Stimulated activated CD4-positive, alpha-beta T cell treated with anti-CD3 and anti-CD28 coated beads, Interleukin-1b, Interleukin-23, amount 100 ng/mL, for 24 hours (primary cell): ENCODE results near the gene NFKBIE.

Source experiments
- DNase-seq, 4 experiments: peaks; one replicate each; pipeline ENCODE4 v3.0.0-alpha.2; 2020; ENCODE audit warnings: low read depth in 4 of 4, low spot score in 1 of 4

Gene NFKBIE

DNA sequence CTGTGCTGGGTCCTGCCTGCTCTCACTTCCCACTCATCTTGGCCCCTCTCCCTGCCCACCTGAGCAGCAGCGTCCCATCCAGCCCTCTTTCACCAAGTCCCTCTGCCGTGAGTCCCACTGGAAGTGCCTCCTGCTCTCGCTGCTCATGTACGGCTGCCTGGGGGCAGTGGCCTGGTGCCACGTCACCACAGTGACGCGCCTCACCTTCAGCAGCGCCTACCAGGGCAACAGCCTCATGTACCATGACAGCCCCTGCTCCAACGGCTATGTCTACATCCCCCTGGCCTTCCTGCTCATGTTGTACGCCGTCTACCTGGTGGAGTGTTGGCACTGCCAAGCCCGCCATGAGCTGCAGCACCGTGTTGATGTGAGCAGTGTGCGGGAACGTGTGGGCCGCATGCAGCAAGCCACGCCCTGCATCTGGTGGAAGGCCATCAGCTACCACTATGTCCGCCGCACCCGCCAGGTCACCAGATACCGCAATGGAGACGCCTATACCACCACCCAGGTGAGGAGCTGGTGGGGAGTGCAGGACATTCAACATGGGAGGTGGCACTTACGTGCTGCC is 7.7 kb upstream of the NFKBIE start:
- no peak for DNase-seq

- DNase-seq, result no peak
Observed at GRCh38 chr6:44272529-44272928, 7.2 kb upstream of the NFKBIE start.

DNA sequence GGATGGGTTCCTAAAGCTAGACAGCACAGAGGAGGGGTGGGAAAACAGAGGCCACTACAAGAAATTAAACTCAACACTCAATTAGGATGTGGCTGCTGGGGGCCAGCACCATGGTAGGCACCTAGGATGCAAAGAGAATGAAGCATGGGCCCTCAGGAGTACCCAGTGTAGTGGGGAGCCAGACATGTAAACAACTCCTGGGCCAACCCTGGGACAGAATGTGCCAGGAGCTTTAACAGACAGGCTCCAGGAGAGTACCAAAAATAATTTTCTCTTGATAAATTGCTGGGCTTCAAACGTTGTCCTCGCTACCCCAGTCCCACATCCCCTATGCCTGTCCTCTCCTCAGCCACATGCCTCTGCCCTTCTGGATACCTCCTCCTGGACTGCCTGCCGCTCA is 6.6 kb upstream of the NFKBIE start:
- no peak for DNase-seq

DNA sequence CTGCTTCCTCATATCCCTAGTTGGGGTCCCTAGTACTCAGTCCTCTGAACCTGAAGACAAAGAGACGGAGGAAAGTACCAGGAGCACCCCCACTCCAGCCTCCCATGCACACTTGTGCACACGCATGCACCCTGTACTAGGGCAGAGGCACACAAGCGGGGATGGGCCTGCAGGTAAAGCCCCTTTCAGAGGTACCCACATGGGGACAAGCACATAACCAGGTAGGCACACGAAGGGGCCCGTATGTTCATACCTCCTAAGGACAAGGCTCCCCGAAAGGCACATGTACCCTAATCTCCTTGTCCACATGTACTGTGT is 6.0 kb upstream of the NFKBIE start:
- DNase-seq, result no peak

DNA sequence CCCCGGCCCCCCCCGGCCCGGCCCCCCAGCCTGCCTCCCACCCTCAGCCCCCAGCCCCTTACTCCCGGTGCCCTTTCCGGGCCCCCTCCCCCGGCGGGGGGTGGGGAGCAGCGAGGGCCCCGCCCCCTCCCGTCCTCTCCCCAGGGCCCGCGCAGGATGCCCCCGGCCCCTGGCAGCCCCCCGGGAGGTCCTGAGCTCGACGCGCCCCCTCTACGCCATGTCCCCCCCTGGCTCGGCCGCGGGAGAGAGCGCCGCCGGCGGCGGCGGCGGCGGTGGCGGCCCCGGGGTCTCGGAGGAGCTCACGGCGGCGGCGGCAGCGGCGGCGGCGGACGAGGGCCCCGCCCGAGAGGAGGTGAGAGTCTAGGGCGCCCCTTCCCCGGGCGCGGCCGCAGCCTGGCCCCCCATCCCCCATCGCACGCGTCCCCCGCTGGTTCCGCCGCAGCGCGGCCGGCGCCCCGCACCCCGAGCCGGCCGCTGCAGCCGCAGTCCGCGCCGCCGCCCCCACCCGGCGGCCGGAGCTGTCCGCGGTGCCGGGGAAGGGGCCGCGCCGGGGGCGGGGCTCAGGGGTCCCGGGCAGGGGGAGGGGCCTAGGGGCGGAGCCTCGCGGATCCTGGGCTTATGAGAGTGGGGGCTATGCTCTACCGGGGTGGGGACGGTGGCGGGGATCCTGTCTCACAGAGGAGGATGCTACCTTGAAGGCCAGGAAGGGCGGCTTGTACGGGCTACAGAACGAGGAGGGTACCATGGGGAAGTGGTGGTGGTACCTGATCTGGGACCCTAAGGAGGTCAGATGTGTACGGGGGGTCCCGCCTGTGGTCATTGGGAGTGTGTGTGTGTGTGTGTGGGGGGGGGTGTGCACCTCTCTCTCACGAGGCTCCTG is 5.4 kb upstream of the NFKBIE start:
- DNase-seq, result no peak

GRCh38 chr6:44269921-44270525 is 4.7 kb upstream of the NFKBIE start, which contains the start of gene TMEM151B:
TMEM151B (plus strand) TSS chr6:44270450; CDS start chr6:44270743, 293 bp downstream.
- no peak for DNase-seq

DNA sequence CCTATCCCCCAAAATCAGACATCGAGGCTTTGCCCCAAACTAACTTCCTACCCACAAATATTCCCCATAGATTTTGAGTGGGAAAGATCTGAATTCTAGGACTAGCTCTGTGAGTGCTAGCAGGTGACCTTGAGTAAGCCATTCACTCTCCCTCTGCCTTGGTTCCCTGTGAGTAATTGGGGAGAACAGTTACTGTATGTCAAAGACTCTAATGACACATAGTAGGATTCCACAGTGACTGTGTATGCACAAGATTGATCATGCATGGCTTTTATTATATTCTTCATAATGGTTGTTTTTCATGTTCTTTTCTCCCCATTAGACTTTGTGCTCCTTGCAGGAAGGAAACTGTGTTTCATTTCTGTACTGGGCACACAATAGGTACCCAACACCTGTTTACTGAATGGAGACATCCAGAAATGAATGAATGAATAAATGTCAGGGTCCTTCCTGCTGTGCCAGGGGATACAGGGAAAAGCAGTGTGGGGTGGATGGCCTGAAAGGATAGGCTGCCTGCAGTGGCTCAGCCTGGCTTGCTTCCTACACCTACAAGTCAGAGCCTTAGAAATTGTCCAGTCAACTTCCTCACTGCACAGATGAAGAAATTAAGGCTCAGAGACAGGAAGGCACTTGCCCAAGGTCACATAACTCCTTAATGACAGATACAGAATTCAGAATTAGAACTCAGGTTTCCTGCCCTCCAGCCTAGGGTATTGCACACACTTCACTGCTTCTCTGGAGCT is 4.0 kb upstream of the NFKBIE start:
- DNase-seq, result no peak

- no peak for DNase-seq
Observed at GRCh38 chr6:44268095-44268628, 2.8 kb upstream of the NFKBIE start.

DNA sequence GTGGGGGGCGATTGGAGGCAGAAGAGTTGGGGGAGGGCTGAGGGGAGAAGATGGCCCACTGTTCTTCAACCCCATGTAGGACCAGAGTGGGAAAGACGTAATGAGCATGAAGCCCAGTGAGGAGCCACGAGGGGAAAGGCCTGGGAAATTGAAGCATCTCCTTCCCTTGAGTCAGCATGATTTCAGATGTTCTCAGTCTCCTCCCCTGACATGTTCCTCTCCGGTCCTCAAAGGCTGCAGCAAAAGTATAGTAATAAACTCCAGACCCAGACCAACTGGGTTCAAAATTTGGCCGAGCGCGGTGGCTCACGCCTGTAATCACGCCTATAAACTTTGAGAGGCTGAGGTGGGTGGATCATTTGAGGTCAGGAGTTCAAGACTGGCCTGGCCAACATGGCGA is 1.9 kb upstream of the NFKBIE start:
- no peak for DNase-seq

- DNase-seq, result no peak
Observed at GRCh38 chr6:44266347-44266746, 996 bp upstream of the NFKBIE start.

DNA sequence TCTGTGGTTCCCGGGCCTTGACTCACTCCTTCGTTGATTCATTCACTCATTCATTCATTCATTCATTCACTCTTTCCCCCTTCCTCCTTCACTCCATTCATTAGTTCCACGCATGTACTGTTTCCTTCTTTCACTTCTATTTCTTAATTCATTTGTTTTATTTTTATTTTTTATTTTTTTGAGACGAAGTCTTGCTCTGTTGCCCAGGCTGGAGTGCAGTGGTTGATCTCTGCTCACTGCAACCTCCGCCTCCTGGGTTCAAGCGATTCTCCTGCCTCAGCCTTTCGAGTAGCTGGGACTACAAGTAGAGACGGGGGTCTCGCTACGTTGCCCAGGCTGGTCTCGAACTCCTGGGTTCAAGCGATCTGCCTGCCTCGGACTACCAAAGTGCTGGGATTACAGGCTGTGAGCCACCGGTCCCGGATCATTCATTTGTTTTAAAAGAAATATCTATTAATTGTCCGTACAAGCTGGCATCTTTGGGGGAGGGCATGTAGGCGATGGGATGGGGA is 427 bp upstream of the NFKBIE start:
- no peak for DNase-seq

DNA sequence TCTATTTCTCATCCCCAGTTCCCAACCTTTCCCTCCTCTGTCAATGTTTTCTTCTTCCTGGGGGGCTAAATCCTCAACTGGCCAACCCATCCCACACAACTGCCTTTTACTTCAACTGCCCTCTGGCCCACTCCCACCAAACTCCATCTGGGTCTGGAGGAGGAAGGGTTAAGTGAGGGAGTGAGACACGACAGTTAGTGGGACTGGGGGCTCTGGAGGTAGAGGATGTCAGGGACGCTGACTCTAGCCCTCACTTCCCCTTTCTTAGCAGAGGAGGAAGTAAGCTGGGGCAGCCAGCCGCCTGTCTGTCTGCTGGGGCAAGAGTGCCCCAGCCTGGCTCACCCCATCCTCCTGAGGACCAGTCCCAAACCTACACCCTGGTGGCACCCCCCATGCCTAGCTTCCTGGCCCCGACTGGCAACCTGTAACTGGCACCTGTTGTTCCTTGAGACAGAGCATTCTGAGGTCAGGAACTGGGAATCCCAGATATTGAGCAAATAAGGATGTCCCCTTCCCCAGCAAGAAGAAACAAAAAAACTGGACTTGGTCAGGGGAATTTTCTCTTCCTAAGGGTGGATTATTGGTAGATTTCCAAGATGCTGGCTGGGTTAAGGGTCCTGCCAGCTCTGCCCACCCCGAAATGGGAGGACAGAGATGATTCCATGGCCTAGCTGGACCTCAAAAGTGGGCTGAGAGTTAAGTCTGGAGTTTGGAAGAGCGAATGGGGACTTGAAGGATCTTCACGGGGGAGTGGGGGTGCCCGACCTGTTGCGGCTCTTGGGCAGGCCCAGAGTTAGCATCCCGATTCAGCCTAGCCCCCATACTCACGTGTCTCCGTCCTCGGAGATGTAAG is 971 bp downstream of the NFKBIE start:
- no peak for DNase-seq

DNA sequence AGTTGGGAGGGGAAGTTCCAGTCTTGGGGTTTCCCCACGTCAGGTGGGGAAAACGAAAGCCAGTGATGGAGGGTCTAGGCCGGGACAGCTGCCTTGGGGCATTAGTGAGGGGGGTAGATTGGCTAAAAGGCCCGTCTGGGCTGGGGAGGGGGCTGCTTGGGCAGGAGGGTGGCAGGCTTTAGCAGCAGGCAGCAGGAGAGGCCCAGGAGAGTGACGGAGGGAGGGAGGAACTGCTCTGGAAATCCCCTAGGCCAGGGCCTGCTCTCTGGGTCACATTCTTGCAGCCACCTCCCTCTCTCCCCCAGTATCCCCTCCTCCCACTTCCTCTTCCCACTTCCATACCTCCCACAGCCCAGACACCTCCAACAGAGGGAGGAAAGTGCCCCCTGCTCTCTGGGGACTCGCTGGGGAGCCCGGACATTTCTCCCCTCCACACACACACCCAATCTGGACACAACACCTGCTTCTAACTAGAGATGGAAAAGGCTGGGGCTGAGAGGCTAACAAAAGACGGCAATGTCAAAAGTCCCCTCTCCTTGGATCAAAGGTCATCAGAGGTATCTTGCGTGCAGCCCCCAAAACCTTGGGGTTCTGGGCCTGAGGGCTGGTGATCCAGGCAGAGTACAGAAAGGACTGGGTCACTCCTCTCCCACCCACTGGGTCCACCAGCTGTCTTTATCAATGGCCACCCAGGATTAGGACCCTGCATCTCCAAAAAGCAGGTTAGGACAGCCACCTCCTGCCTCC is 1.8 kb downstream of the NFKBIE start:
- no peak for DNase-seq

GRCh38 chr6:44262467-44263353 is 2.6 kb downstream of the NFKBIE start:
- DNase-seq, result no peak

- no peak for DNase-seq
Observed at GRCh38 chr6:44261581-44261980, 3.8 kb downstream of the NFKBIE start.

- no peak for DNase-seq
Observed at GRCh38 chr6:44260451-44261297, 4.7 kb downstream of the NFKBIE start.

- no peak for DNase-seq
Observed at GRCh38 chr6:44260011-44260410, 5.3 kb downstream of the NFKBIE start.

DNA sequence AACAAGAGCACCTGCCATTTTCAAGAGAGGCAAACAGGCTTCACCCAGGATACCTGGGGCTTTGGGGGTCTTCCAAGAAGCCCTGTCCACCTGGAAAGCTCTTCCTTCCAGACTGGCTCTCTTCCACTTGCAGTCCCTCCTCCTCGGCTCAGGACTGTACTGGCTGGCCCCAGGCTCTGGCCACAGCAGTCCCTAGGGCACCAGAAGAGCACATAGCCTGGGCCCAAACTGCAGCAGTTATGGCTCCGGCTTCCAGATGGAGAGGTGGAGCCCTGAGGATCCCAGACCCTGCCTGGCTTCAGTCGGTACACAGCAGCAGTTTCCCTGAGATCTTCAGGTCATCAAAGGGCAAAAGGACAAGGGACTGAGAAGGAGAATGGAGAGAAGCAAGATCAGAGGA is 6.4 kb downstream of the NFKBIE start:
- DNase-seq, result no peak
